A549 (cell line): ENCODE results near the gene ABCB11.

ENCODE experiments used
- CTCF ChIP-seq: fragments of >200 bp; sonication (Bioruptor Twin); formaldehyde crosslinking; IDR thresholded peaks from 3 replicates; pipeline ENCODE4 v1.5.1; 2016
- E2F6 ChIP-seq: IDR thresholded peaks from 2 replicates; pipeline ENCODE4 v1.6.1; 2012; ENCODE audit warnings: low read depth, borderline replicate concordance
- EP300 ChIP-seq, 2 experiments: fragments of >200 bp; sonication (Bioruptor Twin); formaldehyde crosslinking; IDR thresholded peaks; 2 replicates in 1 of 2; 3 replicates in 1 of 2; pipeline ENCODE4 v1.6.1; 2016 to 2017
- FOSL2 ChIP-seq, 2 experiments: fragments of 450-650 bp in 1 of 2; fragments of >200 bp in 1 of 2; sonication (Bioruptor Twin) in 1 of 2; formaldehyde crosslinking; IDR thresholded peaks; 2 replicates each; pipeline versions ENCODE4 v1.5.0 to v1.6.1; 2016 to 2020; ENCODE audit warnings: mild to moderate bottlenecking in 1 of 2, moderate library complexity in 1 of 2
- MAFK ChIP-seq: fragments of 450-650 bp; IDR thresholded peaks from 2 replicates; pipeline ENCODE4 v1.6.1; 2014; ENCODE audit not compliant: partially characterized antibody
- MAX ChIP-seq: IDR thresholded peaks from 2 replicates; pipeline ENCODE4 v1.6.1; 2012
- MYC ChIP-seq: IDR thresholded peaks from 2 replicates; pipeline ENCODE4 v1.6.1; 2012; ENCODE audit warnings: mild to moderate bottlenecking, inconsistent platforms, low read length, improper control_type of control experiment, borderline replicate concordance
- POLR2A ChIP-seq: IDR thresholded peaks from 2 replicates; pipeline ENCODE4 v1.6.1; 2012; ENCODE audit warnings: mild to moderate bottlenecking, low read length
- RAD21 ChIP-seq, 2 experiments: fragments of >200 bp in 1 of 2; sonication (Bioruptor Twin) in 1 of 2; formaldehyde crosslinking in 1 of 2; IDR thresholded peaks in 1 of 2; conservative IDR thresholded peaks in 1 of 2; 2 replicates in 1 of 2; 3 replicates in 1 of 2; pipeline ENCODE4 v1.6.1; 2012 to 2018; ENCODE audit warnings: inconsistent platforms in 1 of 2
- RFX5 ChIP-seq: fragments of 450-650 bp; IDR thresholded peaks from 2 replicates; pipeline ENCODE4 v1.7.1; 2014; ENCODE audit warnings: antibody characterized with exemption, mild to moderate bottlenecking, moderate library complexity
- SMC3 ChIP-seq: fragments of >200 bp; sonication (Bioruptor Twin); formaldehyde crosslinking; IDR thresholded peaks from 3 replicates; pipeline ENCODE4 v1.6.1; 2018; ENCODE audit warnings: inconsistent platforms

- TF ChIP-seq MAFK, result no peak
- TF ChIP-seq CTCF, result no peak
- TF ChIP-seq POLR2A, result no peak
- no peak for TF ChIP-seq MAX
- no peak for TF ChIP-seq SMC3
- TF ChIP-seq FOSL2 (IDR thresholded peaks at IDR 0.05), result no peak
- TF ChIP-seq FOSL2 (CRISPR knock-in tag; IDR thresholded peaks at IDR 0.05), result no peak
- no peak for TF ChIP-seq RFX5
- TF ChIP-seq RAD21 (conservative IDR thresholded peaks at IDR 0.05 in 1 of 2, IDR thresholded peaks at IDR 0.05 in 1 of 2), result no peak
- no peak for TF ChIP-seq MYC
- no peak for TF ChIP-seq E2F6
- no peak for TF ChIP-seq EP300 (IDR thresholded peaks at IDR 0.05)
These were observed 130.1 kb downstream of the ABCB11 start, which contains the start of gene G6PC2 for GRCh38 chr2:168901003-168901402.
